GM18505 (cell line): ENCODE data around the gene VWC2L.

Experiments used
- ATAC-seq: cut with Tn5 transposase; IDR thresholded peaks from one replicate; pipeline ENCODE4 v1.9.1; 2021; ENCODE audit not compliant: unreplicated experiment
- POLR2A ChIP-seq: IDR thresholded peaks from 4 replicates; pipeline ENCODE4 v1.6.1; 2011; ENCODE audit warnings: borderline replicate concordance; ENCODE audit not compliant: insufficient read depth, insufficient read length; ENCODE audit errors: extremely low read depth

VWC2L gene

GRCh38 chr2:214560618-214561190 is 149.8 kb downstream of the VWC2L start:
- no peak for TF ChIP-seq POLR2A
- ATAC-seq: no peak

GRCh38 chr2:214565246-214565645 is 154.4 kb downstream of the VWC2L start:
- ATAC-seq: no peak
- no peak for TF ChIP-seq POLR2A

- no peak for TF ChIP-seq POLR2A
- ATAC-seq: no peak
Observed at GRCh38 chr2:214566457-214566856, 155.6 kb downstream of the VWC2L start.

- no peak for TF ChIP-seq POLR2A
- ATAC-seq: no peak
Observed at GRCh38 chr2:214569419-214570035, 158.7 kb downstream of the VWC2L start.

- no peak for ATAC-seq
Observed at GRCh38 chr2:214574084-214574781, 163.4 kb downstream of the VWC2L start.

GRCh38 chr2:214575030-214575429 is 164.2 kb downstream of the VWC2L start:
- ATAC-seq: no peak
- TF ChIP-seq POLR2A: no peak

More at GRCh38 chr2:214574084-214574781, 163.4 kb downstream of the VWC2L start:
- TF ChIP-seq POLR2A: no peak

GRCh38 chr2:214575465-214575864 is 164.6 kb downstream of the VWC2L start:
- TF ChIP-seq POLR2A: no peak
- no peak for ATAC-seq

GRCh38 chr2:214577769-214578168 is 166.9 kb downstream of the VWC2L start:
- ATAC-seq: no peak
- TF ChIP-seq POLR2A: no peak

- ATAC-seq: no peak
- no peak for TF ChIP-seq POLR2A
Observed at GRCh38 chr2:214578442-214578841, 167.6 kb downstream of the VWC2L start.

GRCh38 chr2:214579035-214579434 is 168.2 kb downstream of the VWC2L start:
- no peak for TF ChIP-seq POLR2A

GRCh38 chr2:214587442-214587841 is 176.6 kb downstream of the VWC2L start:
- no peak for TF ChIP-seq POLR2A
- no peak for ATAC-seq

More at GRCh38 chr2:214579035-214579434, 168.2 kb downstream of the VWC2L start:
- ATAC-seq: no peak

- ATAC-seq: no peak
- no peak for TF ChIP-seq POLR2A
Observed at GRCh38 chr2:214591366-214591765, 180.5 kb downstream of the VWC2L start.

GRCh38 chr2:214592011-214592410 is 181.2 kb downstream of the VWC2L start:
- no peak for TF ChIP-seq POLR2A
- ATAC-seq: no peak

GRCh38 chr2:214593727-214594126 is 182.9 kb downstream of the VWC2L start:
- no peak for TF ChIP-seq POLR2A
- ATAC-seq: no peak
